MM.1S (cell line): ENCODE results near the gene AKAP8.
"Not testable (repeated sequence)": the region's sequence is repeated elsewhere in the genome, so short reads cannot be mapped to it uniquely, and the experiment has no call there.

Experiments used
- CTCF ChIP-seq: fragments of 300-600 bp; sonication (generic); IDR thresholded peaks from 2 replicates; pipeline ENCODE4 v1.5.1; 2016; ENCODE audit warnings: antibody characterized with exemption, low read length, mixed read lengths
- EZH2 ChIP-seq: fragments of 300-600 bp; sonication (generic); optimal IDR thresholded peaks from 2 replicates; pipeline ENCODE3; 2017; ENCODE audit warnings: low read depth, mild to moderate bottlenecking, antibody characterized with exemption, low read length, mixed read lengths

DNA sequence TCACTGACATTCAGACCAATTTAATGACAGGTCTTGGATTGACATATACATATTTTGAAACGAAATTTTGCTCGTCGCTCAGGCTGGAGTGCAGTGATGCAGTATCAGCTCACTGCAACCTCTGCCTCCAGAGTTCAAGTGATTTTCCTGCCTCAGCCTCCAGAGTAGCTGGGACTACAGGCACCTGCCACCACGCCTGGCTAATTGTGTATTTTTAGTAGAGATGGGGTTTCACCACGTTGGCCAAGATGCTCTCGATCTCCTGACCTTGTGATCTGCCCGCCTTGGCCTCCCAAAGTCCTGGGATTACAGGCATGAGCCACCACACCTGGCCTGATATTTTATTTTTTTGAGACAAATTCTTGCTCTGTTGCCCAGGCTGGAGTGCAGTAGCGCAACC, 27.1 kb downstream of the AKAP8 start:
- not testable (repeated sequence) for TF ChIP-seq EZH2, CTCF
